ENCODE data around the gene PREB. TPM values are rescaled to one million over a fixed set of nuclear protein-coding genes. Genes with fewer than 3 reads are reported as not detected.

The PREB gene
- total and polyA plus RNA-seq, 2 of the 13 experiments (the other 11 are each of a cell fraction or from before 2014, with no cell fraction given): 112 to 192 TPM

DNA sequence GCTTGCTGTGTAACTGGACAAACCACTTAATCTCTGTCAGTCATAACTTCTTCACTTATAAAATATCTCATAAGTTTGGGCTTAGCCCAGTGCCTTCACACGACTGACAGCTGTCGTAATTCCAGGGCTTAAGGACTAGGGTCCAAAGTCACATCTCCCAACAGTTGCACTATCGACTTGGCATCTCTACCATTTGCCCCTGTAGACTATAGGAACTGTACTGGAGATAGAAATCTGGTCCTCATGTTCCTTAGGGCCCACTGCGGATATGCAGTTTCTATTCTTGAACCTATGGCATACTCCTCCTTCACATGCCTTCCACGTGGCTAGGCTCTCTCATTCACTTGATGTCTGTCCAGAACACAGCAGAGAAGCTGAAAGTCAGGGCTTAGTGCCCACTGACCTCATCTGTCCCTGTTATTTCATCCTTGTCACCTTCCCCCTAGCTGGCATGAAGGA, 8.2 kb downstream of the PREB start (continued):
- TF ChIP-seq, protein P1, sequence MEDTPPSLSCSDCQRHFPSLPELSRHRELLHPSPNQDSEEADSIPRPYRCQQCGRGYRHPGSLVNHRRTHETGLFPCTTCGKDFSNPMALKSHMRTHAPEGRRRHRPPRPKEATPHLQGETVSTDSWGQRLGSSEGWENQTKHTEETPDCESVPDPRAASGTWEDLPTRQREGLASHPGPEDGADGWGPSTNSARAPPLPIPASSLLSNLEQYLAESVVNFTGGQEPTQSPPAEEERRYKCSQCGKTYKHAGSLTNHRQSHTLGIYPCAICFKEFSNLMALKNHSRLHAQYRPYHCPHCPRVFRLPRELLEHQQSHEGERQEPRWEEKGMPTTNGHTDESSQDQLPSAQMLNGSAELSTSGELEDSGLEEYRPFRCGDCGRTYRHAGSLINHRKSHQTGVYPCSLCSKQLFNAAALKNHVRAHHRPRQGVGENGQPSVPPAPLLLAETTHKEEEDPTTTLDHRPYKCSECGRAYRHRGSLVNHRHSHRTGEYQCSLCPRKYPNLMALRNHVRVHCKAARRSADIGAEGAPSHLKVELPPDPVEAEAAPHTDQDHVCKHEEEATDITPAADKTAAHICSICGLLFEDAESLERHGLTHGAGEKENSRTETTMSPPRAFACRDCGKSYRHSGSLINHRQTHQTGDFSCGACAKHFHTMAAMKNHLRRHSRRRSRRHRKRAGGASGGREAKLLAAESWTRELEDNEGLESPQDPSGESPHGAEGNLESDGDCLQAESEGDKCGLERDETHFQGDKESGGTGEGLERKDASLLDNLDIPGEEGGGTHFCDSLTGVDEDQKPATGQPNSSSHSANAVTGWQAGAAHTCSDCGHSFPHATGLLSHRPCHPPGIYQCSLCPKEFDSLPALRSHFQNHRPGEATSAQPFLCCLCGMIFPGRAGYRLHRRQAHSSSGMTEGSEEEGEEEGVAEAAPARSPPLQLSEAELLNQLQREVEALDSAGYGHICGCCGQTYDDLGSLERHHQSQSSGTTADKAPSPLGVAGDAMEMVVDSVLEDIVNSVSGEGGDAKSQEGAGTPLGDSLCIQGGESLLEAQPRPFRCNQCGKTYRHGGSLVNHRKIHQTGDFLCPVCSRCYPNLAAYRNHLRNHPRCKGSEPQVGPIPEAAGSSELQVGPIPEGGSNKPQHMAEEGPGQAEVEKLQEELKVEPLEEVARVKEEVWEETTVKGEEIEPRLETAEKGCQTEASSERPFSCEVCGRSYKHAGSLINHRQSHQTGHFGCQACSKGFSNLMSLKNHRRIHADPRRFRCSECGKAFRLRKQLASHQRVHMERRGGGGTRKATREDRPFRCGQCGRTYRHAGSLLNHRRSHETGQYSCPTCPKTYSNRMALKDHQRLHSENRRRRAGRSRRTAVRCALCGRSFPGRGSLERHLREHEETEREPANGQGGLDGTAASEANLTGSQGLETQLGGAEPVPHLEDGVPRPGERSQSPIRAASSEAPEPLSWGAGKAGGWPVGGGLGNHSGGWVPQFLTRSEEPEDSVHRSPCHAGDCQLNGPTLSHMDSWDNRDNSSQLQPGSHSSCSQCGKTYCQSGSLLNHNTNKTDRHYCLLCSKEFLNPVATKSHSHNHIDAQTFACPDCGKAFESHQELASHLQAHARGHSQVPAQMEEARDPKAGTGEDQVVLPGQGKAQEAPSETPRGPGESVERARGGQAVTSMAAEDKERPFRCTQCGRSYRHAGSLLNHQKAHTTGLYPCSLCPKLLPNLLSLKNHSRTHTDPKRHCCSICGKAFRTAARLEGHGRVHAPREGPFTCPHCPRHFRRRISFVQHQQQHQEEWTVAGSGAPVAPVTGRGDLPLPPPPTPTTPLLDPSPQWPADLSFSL (CRISPR knock-in tag; IDR thresholded peaks at IDR 0.05): no peak
- TF ChIP-seq GATAD2A (CRISPR knock-in tag; IDR thresholded peaks at IDR 0.05) (peak; percentile 53; the same call in 1 of the 2 replicates), NFIC (IDR thresholded peaks at IDR 0.05; ENCODE audit: low read length) (no peak), ZNF782 (CRISPR knock-in tag; IDR thresholded peaks at IDR 0.05; ENCODE audit: borderline replicate concordance) (no peak), KLF13 (CRISPR knock-in tag; IDR thresholded peaks at IDR 0.05) (no peak), POLR2A (IDR thresholded peaks at IDR 0.05; ENCODE audit: insufficient read depth in 1 of 2, low read depth in 2 of 2, low read length in 2 of 2) (peak in 1 of 2 experiments; percentile 5; a peak in 1 of 4 replicates), SIX4 (CRISPR knock-in tag; IDR thresholded peaks at IDR 0.05) (no peak), ZNF331 (CRISPR knock-in tag; IDR thresholded peaks at IDR 0.05) (peak; percentile 70; the same call in 1 of the 2 replicates), SYNCRIP (IDR thresholded peaks at IDR 0.05; ENCODE audit: insufficient read depth, low read depth, low read length) (no peak), TP53 (CRISPR knock-in tag; conservative IDR thresholded peaks at IDR 0.05) (no peak), ZNF30 (CRISPR knock-in tag; IDR thresholded peaks at IDR 0.05) (no peak)
- TF ChIP-seq, protein P2, sequence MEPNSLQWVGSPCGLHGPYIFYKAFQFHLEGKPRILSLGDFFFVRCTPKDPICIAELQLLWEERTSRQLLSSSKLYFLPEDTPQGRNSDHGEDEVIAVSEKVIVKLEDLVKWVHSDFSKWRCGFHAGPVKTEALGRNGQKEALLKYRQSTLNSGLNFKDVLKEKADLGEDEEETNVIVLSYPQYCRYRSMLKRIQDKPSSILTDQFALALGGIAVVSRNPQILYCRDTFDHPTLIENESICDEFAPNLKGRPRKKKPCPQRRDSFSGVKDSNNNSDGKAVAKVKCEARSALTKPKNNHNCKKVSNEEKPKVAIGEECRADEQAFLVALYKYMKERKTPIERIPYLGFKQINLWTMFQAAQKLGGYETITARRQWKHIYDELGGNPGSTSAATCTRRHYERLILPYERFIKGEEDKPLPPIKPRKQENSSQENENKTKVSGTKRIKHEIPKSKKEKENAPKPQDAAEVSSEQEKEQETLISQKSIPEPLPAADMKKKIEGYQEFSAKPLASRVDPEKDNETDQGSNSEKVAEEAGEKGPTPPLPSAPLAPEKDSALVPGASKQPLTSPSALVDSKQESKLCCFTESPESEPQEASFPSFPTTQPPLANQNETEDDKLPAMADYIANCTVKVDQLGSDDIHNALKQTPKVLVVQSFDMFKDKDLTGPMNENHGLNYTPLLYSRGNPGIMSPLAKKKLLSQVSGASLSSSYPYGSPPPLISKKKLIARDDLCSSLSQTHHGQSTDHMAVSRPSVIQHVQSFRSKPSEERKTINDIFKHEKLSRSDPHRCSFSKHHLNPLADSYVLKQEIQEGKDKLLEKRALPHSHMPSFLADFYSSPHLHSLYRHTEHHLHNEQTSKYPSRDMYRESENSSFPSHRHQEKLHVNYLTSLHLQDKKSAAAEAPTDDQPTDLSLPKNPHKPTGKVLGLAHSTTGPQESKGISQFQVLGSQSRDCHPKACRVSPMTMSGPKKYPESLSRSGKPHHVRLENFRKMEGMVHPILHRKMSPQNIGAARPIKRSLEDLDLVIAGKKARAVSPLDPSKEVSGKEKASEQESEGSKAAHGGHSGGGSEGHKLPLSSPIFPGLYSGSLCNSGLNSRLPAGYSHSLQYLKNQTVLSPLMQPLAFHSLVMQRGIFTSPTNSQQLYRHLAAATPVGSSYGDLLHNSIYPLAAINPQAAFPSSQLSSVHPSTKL (CRISPR knock-in tag; IDR thresholded peaks at IDR 0.05): peak; percentile 48; the same call in 1 of the 2 replicates
- TF ChIP-seq, protein P3, sequence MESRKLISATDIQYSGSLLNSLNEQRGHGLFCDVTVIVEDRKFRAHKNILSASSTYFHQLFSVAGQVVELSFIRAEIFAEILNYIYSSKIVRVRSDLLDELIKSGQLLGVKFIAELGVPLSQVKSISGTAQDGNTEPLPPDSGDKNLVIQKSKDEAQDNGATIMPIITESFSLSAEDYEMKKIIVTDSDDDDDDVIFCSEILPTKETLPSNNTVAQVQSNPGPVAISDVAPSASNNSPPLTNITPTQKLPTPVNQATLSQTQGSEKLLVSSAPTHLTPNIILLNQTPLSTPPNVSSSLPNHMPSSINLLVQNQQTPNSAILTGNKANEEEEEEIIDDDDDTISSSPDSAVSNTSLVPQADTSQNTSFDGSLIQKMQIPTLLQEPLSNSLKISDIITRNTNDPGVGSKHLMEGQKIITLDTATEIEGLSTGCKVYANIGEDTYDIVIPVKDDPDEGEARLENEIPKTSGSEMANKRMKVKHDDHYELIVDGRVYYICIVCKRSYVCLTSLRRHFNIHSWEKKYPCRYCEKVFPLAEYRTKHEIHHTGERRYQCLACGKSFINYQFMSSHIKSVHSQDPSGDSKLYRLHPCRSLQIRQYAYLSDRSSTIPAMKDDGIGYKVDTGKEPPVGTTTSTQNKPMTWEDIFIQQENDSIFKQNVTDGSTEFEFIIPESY (CRISPR knock-in tag; IDR thresholded peaks at IDR 0.05): no peak
- TF ChIP-seq, protein P4, sequence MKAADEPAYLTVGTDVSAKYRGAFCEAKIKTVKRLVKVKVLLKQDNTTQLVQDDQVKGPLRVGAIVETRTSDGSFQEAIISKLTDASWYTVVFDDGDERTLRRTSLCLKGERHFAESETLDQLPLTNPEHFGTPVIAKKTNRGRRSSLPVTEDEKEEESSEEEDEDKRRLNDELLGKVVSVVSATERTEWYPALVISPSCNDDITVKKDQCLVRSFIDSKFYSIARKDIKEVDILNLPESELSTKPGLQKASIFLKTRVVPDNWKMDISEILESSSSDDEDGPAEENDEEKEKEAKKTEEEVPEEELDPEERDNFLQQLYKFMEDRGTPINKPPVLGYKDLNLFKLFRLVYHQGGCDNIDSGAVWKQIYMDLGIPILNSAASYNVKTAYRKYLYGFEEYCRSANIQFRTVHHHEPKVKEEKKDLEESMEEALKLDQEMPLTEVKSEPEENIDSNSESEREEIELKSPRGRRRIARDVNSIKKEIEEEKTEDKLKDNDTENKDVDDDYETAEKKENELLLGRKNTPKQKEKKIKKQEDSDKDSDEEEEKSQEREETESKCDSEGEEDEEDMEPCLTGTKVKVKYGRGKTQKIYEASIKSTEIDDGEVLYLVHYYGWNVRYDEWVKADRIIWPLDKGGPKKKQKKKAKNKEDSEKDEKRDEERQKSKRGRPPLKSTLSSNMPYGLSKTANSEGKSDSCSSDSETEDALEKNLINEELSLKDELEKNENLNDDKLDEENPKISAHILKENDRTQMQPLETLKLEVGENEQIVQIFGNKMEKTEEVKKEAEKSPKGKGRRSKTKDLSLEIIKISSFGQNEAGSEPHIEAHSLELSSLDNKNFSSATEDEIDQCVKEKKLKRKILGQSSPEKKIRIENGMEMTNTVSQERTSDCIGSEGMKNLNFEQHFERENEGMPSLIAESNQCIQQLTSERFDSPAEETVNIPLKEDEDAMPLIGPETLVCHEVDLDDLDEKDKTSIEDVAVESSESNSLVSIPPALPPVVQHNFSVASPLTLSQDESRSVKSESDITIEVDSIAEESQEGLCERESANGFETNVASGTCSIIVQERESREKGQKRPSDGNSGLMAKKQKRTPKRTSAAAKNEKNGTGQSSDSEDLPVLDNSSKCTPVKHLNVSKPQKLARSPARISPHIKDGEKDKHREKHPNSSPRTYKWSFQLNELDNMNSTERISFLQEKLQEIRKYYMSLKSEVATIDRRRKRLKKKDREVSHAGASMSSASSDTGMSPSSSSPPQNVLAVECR (CRISPR knock-in tag; IDR thresholded peaks at IDR 0.05; ENCODE audit: borderline replicate concordance): 0 out of 2 replicates have a peak, but pooled peaks have one; percentile 2

All from HepG2 (cell line).